Left kidney (tissue), 2 donors: ENCODE measurements around the gene ITGBL1. TPM values are rescaled to one million over a fixed set of nuclear protein-coding genes. Genes with fewer than 3 reads are reported as not detected.

Experiments
- DNase-seq: peaks from one replicate; pipeline ENCODE4 v3.0.0-alpha.2; 2013
- polyA plus RNA-seq: library from polyadenylated mRNA; unstranded; fragments of 120-200 nt; gene quantifications from one replicate; pipeline ENCODE4 v1.2.1, GENCODE V29; 2013; ENCODE audit not compliant: insufficient read length

ITGBL1 gene
- polyA plus RNA-seq, 1 donor = 0.90 TPM

DNA sequence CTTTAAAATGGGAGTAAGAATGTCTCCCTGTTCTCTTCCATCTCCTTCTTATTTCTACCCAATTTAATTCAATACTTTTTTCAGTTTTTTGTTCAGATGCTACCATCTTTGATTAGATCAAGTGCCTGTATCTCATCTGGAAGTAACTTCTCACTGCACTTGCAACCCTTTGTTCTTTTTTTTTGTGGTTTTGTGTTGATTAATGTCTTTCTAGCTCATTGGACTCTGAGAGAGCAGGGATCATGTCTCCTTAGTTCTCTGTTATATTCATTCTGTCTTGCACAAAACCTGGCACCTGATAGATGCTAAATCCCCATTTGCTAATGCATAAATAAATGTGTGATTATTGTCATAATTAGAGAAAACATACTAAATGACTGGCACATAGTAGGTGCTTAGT lies 834 bp upstream of the ITGBL1 start:
- DNase-seq = no peak

GRCh38 chr13:101453784-101454201 lies 1.3 kb downstream of the ITGBL1 start:
- no peak for DNase-seq

GRCh38 chr13:101454767-101455166 lies 2.3 kb downstream of the ITGBL1 start:
- no peak for DNase-seq

GRCh38 chr13:101455863-101456262 lies 3.4 kb downstream of the ITGBL1 start:
- no peak for DNase-seq

- DNase-seq = no peak
Measured at GRCh38 chr13:101457176-101457575, 4.7 kb downstream of the ITGBL1 start.

DNA sequence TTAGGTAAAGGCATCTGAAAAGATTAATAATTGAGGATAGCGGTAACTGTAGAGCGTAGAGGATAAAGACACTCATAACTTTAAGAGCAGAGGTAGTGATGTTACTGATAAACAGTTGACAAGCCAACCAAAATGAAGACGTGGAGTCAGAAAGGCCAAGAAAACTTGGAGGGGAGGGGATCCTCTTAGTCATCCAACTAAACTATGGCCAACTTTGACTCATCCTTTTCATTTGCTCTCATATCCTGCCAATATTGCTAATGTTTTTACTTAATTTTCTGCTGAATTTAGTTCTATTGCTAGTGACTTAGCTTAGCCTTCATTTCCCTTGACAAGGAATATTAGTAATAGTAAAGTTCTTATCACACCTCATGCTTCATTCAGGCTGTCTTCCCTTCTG lies 13.4 kb downstream of the ITGBL1 start:
- DNase-seq = no peak

DNA sequence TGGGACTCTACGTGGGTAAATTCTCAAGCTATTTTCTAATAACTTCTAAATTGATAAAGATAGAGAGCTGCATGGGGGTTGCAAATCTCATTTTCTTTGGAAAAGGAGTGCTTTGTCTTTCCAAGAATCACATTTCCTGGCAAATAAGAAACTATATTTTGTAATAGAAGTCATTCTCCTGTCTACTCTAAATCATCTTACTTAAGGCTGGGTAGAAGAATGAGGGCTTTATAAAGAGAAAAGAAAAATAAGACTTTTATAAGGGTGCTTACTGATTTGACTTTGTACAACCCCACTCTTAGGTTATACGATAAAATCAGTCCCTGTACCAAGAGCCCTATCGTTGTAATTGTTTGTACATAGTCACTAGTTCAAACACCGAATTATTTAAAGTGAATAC lies 14.9 kb downstream of the ITGBL1 start:
- DNase-seq = no peak

DNA sequence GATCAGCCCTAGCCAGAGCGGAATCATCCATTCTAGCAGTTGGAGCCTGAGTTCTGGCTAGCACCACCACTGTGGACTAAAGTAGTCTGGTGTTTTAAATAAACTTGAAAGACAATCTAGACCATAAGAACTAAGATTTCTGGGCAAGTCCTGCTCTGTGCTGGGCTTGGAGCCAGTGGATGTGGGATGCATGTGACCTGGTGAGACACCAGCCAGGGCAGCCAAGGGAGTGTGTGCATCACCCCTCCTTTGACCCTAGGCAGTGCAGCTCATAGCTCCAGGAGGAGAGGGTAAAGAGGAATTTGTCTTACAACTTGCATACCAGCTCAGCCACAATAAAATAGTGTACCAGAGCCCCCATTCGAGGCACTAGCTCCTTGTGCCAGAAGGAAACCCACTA lies 21.0 kb downstream of the ITGBL1 start:
- DNase-seq = no peak

- DNase-seq = peak; percentile 75
Measured at GRCh38 chr13:101474419-101474957, 22.0 kb downstream of the ITGBL1 start.

GRCh38 chr13:101475536-101475935 lies 23.1 kb downstream of the ITGBL1 start:
- no peak for DNase-seq

GRCh38 chr13:101481421-101481820 lies 28.9 kb downstream of the ITGBL1 start:
- no peak for DNase-seq

- DNase-seq = no peak
Measured at GRCh38 chr13:101486708-101487437, 34.4 kb downstream of the ITGBL1 start.

GRCh38 chr13:101487438-101487830 lies 35.0 kb downstream of the ITGBL1 start:
- DNase-seq = no peak

DNA sequence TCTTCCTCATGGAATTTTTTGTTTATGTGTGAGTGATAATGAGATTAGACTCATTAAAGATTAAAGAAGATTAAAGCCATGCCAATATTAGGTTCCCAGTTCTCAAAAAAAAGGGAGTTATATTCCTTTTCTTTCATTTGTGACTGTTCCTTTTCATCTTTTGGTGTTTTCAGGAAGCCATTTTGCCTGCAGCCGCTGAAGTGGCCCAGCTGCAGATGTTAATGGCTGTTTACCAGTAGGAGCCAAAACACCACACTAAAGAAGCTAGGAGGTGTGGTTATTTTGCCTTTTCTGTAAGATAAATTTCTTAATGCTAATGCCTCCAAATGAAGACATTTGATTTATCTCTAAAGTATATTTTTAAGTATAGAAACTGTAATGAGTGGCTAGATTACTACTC lies 36.3 kb downstream of the ITGBL1 start:
- DNase-seq = no peak

- no peak for DNase-seq
Measured at GRCh38 chr13:101489643-101490405, 37.3 kb downstream of the ITGBL1 start.

GRCh38 chr13:101490406-101491015 lies 38.0 kb downstream of the ITGBL1 start:
- DNase-seq = no peak

GRCh38 chr13:101492251-101492910 lies 39.9 kb downstream of the ITGBL1 start:
- DNase-seq = peak; percentile 22

DNA sequence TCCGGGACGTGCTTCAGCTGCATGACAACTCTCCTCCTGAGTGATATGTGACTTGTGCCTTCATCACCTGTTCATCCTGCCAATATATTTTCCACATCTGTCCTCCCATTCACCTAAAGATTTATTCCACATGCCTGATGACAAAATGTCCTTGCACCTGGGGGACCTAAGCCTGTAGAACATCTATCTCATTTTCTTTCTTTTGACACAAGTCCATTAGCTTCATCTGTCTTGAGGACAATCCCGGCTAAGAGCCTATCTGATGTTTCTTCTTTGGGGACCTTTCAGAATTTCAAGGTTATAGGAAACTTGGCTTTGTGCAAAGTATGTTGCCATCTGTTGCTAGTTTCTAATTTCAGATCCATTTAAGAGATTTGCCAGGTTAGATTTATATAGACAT lies 41.1 kb downstream of the ITGBL1 start:
- no peak for DNase-seq

GRCh38 chr13:101499406-101499805 lies 46.9 kb downstream of the ITGBL1 start:
- DNase-seq = no peak

- no peak for DNase-seq
Measured at GRCh38 chr13:101502618-101503017, 50.1 kb downstream of the ITGBL1 start.

DNA sequence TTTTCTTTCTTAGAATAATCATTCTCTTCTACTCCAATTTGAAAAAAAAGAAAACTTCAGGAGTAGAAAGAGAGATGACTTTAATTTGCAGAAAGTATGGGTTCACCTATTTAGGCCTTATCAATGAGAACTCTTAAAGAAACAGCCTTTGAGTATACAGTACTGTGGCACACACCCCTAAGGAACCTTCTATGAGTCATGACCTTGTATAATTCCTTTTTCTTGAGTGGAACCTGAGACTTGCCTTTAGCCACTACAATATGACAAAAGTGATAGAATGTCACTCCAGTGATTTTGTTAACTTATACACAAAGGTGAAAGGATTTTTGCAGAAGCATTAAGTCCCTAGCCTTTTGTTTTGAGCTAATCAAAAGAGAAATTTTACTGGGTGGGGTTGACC lies 58.7 kb downstream of the ITGBL1 start:
- DNase-seq = no peak

- no peak for DNase-seq
Measured at GRCh38 chr13:101511766-101512165, 59.3 kb downstream of the ITGBL1 start.
